T follicular helper cell (primary cell): ENCODE measurements around the gene VTI1A.

Experiments used
- DNase-seq: peaks from one replicate; pipeline ENCODE4 v3.0.0-alpha.2; 2020; ENCODE audit warnings: low read depth

The VTI1A gene

GRCh38 chr10:112784022-112784461, 337.0 kb downstream of the VTI1A start:
- DNase-seq, result no peak

- no peak for DNase-seq
Measured at GRCh38 chr10:112785089-112785488, 338.1 kb downstream of the VTI1A start.

- DNase-seq, result no peak
Measured at GRCh38 chr10:112789248-112789647, 342.2 kb downstream of the VTI1A start.

GRCh38 chr10:112790030-112790429, 343.0 kb downstream of the VTI1A start:
- no peak for DNase-seq

- DNase-seq, result no peak
Measured at GRCh38 chr10:112790921-112791320, 343.9 kb downstream of the VTI1A start.

- DNase-seq, result no peak
Measured at GRCh38 chr10:112791447-112791846, 344.4 kb downstream of the VTI1A start.

- DNase-seq, result no peak
Measured at GRCh38 chr10:112792487-112793201, 345.6 kb downstream of the VTI1A start.

- no peak for DNase-seq
Measured at GRCh38 chr10:112793202-112793921, 346.3 kb downstream of the VTI1A start.

- DNase-seq, result no peak
Measured at GRCh38 chr10:112794201-112794600, 347.2 kb downstream of the VTI1A start.

GRCh38 chr10:112795067-112795466, 348.1 kb downstream of the VTI1A start:
- no peak for DNase-seq

- no peak for DNase-seq
Measured at GRCh38 chr10:112797197-112797596, 350.2 kb downstream of the VTI1A start.

GRCh38 chr10:112797855-112798254, 350.8 kb downstream of the VTI1A start:
- no peak for DNase-seq

- DNase-seq, result no peak
Measured at GRCh38 chr10:112799038-112799437, 352.0 kb downstream of the VTI1A start.

- DNase-seq, result no peak
Measured at GRCh38 chr10:112799726-112800510, 352.9 kb downstream of the VTI1A start.

GRCh38 chr10:112801004-112801403, 354.0 kb downstream of the VTI1A start:
- no peak for DNase-seq

- DNase-seq, result no peak
Measured at GRCh38 chr10:112801748-112802147, 354.7 kb downstream of the VTI1A start.

GRCh38 chr10:112802411-112803022, 355.5 kb downstream of the VTI1A start:
- DNase-seq, result no peak

GRCh38 chr10:112803961-112804401, 357.0 kb downstream of the VTI1A start:
- no peak for DNase-seq

GRCh38 chr10:112805254-112805590, 358.2 kb downstream of the VTI1A start:
- DNase-seq, result no peak

GRCh38 chr10:112805701-112806100, 358.7 kb downstream of the VTI1A start:
- DNase-seq, result no peak

- no peak for DNase-seq
Measured at GRCh38 chr10:112807013-112807412, 360.0 kb downstream of the VTI1A start.

GRCh38 chr10:112809736-112810135, 362.7 kb downstream of the VTI1A start:
- DNase-seq, result no peak
